Measurements from ENCODE around the gene KDM4B.
"Not testable (repeated sequence)": the region's sequence is repeated elsewhere in the genome, so short reads cannot be mapped to it uniquely, and the experiment has no call there.

KDM4B gene

DNA sequence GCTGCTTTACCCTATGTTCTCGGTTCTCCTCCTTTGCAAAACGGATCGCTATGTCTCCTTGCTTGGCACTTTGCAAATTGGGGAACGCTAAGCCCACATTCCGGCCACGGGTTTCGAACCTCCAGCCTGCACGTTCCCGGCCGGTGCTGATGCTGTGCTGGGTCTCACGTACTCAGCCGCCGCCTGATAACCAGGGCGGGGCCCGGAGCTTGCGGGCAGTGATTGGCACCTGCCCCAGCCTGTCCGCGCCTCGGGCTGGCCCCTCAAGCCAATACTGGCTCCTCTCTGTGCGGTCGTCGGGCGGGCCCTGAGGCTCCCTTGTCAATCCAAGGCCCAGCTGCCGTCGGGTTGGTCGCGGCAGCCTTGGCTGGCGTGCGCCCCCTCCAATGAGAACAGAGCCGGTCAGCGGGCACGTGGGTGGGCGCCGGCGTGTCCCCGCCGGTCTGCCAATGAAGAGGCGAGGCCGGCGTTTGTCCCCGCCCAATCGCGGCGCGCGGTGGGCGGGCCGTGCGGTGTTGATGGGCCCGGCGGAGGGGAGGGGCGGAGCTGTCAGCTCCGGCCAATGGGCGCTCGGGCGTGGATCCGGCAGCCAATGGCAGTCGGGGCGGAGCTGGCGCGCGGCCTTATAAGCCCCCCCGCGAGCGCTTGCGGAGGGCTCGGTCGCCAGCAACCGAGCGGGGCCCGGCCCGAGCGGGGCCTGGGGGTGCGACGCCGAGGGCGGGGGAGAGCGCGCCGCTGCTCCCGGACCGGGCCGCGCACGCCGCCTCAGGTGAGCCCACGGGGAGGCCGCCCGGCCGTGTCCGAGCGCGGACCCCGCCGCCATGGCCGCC is at the start of gene KDM4B:
Gene KDM4B (plus strand): TSS at position 652 of the 830 bp plus-strand sequence. CDS start 63,778 bp downstream, outside the sequence.
- peak; percentile 100 for DNase-seq (ENCODE audit: low read depth)

- DNase-seq (ENCODE audit: low read depth) = no peak
These were observed 46.2 kb upstream of the KDM4B start for GRCh38 chr19:4922530-4923275.

- DNase-seq (ENCODE audit: low read depth) = no peak
These were observed 45.6 kb upstream of the KDM4B start for GRCh38 chr19:4923276-4923747.

GRCh38 chr19:4929186-4929585 is 39.7 kb upstream of the KDM4B start:
- DNase-seq (ENCODE audit: low read depth) = peak; percentile 77

- no peak for DNase-seq (ENCODE audit: low read depth)
These were observed 38.2 kb upstream of the KDM4B start for GRCh38 chr19:4930664-4931063.

DNA sequence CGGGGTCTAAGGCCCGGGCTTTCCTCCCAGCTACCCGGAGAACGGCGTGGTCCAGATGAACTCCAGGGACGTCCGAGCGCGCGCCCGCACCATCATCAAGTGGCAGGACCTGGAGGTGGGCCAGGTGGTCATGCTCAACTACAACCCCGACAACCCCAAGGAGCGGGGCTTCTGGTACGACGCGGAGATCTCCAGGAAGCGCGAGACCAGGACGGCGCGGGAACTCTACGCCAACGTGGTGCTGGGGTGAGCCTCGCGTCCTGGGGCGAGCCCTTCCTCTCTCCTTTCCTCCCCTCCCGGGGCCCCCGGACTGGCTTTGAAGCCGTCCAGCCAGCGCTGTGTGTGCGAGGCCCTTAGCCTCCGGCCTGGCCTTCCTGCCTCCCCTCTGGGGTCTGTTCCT is 36.2 kb upstream of the KDM4B start:
- DNase-seq (ENCODE audit: low read depth) = no peak

DNA sequence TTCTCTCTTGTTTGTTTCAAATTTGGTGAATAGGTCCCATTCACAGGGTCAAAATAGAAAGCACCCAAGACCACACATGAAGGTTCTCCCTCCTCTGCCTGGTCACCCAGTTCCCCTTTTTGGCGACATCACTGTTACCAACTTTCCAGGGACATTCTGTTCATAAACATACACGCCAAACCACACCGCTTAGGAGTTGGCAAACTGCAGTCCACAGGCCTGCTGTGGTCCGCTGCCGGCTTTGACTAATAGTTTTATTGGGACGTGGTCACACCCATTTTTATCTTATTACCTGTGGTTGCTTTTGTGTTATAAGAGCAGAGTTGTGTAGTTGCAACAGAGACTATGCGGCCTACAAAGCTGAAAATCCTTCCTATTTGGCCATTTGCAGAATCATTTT is 35.4 kb upstream of the KDM4B start:
- DNase-seq (ENCODE audit: low read depth) = peak; percentile 27

GRCh38 chr19:4935444-4935843 is 33.5 kb upstream of the KDM4B start:
- no peak for DNase-seq (ENCODE audit: low read depth)

GRCh38 chr19:4937060-4937459 is 31.9 kb upstream of the KDM4B start:
- no peak for DNase-seq (ENCODE audit: low read depth)

- not testable (repeated sequence) for DNase-seq (ENCODE audit: low read depth)
These were observed 30.5 kb upstream of the KDM4B start for GRCh38 chr19:4938461-4938860.

DNA sequence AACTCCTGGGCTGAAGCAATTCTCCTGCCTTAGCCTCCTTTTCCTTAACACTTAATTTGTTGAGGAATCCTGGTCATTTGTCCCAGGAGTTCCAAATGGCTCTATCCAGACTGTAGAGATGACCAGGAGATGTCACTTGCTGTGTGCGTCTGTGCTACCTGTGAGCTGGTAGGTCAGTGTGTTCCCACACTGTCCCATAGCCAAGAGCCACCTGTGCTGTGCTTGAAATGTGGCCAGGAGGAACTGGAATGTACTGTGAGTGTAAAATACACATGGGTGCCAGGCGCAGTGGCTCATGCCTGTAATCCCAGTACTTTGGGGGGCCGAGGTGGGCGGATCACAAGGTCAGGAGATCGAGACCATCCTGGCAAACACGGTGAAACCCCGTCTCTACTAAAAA is 29.4 kb upstream of the KDM4B start:
- DNase-seq (ENCODE audit: low read depth) = no peak

DNA sequence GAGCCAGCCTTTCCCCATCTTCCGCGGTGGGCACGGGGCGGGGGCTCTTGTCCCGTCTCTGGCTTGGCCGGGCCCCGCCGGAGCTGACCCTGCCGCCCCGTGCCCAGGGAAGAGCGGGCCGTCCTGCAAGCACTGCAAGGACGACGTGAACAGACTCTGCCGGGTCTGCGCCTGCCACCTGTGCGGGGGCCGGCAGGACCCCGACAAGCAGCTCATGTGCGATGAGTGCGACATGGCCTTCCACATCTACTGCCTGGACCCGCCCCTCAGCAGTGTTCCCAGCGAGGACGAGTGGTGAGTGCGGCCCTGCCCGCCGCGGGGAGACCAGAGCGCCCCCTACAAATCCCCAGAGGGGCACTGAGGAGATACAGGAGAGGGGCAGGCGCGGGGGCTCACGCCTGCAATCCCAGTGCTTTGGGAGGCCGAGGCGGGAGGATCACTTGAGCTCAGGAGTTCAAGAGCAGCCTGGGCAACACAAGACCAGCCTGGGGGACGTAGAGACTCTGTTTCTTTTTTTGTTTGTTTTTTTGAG is 27.2 kb upstream of the KDM4B start:
- DNase-seq (ENCODE audit: low read depth) = not testable (repeated sequence)

DNA sequence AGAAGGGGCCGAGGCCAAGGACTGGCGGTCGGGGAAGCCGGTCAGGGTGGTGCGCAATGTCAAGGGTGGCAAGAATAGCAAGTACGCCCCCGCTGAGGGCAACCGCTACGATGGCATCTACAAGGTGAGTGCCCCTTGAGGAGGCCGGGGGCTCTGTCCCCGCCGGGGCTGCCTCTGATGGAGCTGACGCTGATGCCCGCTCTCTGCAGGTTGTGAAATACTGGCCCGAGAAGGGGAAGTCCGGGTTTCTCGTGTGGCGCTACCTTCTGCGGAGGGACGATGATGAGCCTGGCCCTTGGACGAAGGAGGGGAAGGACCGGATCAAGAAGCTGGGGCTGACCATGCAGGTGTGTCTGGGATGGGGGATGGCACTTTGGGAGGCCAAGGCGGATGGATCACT is 18.3 kb upstream of the KDM4B start:
- DNase-seq (ENCODE audit: low read depth) = not testable (repeated sequence)

DNA sequence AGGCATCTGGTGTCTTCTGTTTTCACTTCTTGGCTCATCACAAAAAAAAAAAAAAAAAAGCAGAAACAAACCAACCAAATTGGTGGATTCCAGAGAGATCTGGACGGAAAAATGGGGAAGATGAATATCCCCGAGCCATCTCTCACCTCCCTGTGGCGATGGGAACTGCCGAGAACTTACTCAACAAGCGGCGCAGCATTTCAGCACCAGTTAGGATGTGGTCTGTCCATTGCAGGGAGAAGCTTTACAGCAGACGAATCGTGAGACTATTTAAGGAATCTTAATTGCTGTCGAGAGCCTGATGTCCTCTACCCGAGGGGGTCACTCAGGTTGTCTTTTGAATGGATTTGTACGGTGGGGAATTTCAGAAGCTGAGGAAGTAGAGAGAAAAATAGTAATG is 17.3 kb upstream of the KDM4B start:
- no peak for DNase-seq (ENCODE audit: low read depth)

DNA sequence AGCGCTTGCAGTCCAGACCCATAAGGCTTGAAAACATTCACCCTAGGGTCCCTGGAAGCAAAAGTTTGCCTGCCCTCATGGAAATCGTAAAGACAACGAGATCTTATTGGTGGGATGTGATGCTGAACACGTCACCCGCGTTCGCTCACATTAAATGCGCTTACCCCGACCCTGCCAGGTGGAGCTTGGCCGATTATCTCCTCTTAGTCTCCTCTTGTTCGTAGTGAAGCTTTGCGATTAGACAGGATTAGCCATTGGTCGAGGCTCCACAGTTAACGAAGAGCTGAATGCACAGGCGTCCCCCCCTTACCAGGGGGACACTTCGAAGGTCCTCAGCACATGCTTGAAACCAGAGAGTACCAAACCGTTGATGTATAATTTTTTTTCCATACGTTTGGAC is 16.0 kb upstream of the KDM4B start:
- no peak for DNase-seq (ENCODE audit: low read depth)

DNA sequence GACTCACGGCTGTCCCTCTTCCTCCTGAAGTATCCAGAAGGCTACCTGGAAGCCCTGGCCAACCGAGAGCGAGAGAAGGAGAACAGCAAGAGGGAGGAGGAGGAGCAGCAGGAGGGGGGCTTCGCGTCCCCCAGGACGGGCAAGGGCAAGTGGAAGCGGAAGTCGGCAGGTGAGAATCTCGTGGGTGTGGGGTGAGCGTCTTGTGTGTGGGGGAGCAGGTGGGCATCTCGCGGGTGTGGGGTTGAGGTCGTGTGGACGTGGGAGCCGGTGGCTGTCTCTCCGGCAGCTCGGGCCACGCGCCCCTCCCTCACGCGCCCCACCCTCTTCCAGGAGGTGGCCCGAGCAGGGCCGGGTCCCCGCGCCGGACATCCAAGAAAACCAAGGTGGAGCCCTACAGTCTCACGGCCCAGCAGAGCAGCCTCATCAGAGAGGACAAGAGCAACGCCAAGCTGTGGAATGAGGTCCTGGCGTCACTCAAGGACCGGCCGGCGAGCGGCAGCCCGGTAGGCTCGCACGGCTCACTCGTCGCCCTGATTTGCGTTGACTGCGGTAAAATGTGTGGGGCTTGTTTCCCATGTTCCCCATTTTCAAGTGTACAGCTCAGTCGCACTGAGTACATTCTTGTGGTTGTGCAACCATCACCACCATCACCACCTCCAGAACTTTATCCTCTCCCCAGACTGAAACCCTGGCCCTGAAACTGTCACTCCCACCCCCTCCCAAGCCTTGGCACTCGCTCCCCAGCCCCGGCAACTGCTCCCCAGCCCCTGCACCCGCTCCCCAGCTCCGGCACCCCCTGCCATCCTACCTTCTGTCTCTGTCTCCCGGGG is 14.4 kb upstream of the KDM4B start:
- DNase-seq (ENCODE audit: low read depth) = peak; percentile 39

DNA sequence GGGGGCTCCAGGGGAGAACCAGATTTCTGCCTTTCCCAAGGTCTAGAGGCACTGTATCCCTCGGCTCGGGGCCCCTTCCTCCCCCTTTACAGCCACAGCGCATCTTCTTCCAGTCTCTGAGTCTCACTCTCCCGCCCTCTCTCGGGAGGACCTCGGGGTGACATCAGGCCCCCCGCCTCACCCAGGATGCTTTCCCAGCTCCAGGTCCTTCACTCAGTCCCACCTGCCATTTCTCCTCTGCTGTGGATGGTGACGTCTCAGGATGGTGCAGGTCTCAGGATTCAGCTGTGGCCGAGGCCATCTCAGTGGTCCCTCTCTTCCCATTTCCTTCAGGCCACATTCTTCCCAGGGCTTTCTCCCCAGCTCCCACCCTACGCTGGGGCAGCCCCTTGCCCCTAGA is 13.6 kb upstream of the KDM4B start:
- no peak for DNase-seq (ENCODE audit: low read depth)

- DNase-seq (ENCODE audit: low read depth) = no peak
These were observed 10.9 kb upstream of the KDM4B start for GRCh38 chr19:4957981-4958380.

GRCh38 chr19:4962085-4962619 is 6.8 kb upstream of the KDM4B start:
- no peak for DNase-seq (ENCODE audit: low read depth)

- DNase-seq (ENCODE audit: low read depth) = no peak
These were observed 3.9 kb upstream of the KDM4B start for GRCh38 chr19:4965061-4965460.

GRCh38 chr19:4966591-4966990 is 2.3 kb upstream of the KDM4B start:
- no peak for DNase-seq (ENCODE audit: low read depth)

All from iris pigment epithelial cell (primary cell).